OCI-LY1 (cell line): ENCODE measurements around the gene CYSRT1.

Source experiments
- H2AFZ ChIP-seq: fragments of 200-600 bp; sonication (generic), shearing (Covaris generic); 2 replicates; pipeline ENCODE4 v1.6.0; 2014; ENCODE audit warnings: antibody characterized with exemption, mild to moderate bottlenecking, low read length
- H3F3A ChIP-seq: fragments of 200-600 bp; sonication (generic), shearing (Covaris generic); 2 replicates; pipeline ENCODE4 v1.6.0; 2014; ENCODE audit warnings: mild to moderate bottlenecking, antibody characterized with exemption, low read length, moderate library complexity; ENCODE audit not compliant: insufficient read depth
- H3K27ac ChIP-seq: fragments of 200-600 bp; sonication (generic); 2 replicates; pipeline ENCODE4 v1.5.1; 2014; ENCODE audit warnings: low read length, mixed run types, mild to moderate bottlenecking, low read depth; ENCODE audit not compliant: poor library complexity, severe bottlenecking
- H3K27me3 ChIP-seq: fragments of 200-600 bp; sonication (generic); 2 replicates; pipeline ENCODE4 v1.6.0; 2014; ENCODE audit warnings: antibody characterized with exemption, mild to moderate bottlenecking, low read length, moderate library complexity; ENCODE audit not compliant: insufficient read depth
- H3K36me3 ChIP-seq: fragments of 200-600 bp; sonication (generic); 2 replicates; pipeline ENCODE4 v1.6.1; 2014; ENCODE audit warnings: mild to moderate bottlenecking, antibody characterized with exemption, low read length, moderate library complexity, mixed read lengths; ENCODE audit not compliant: insufficient read depth
- H3K4me1 ChIP-seq: fragments of 200-600 bp; sonication (generic); 2 replicates; pipeline ENCODE4 v1.5.1; 2014; ENCODE audit warnings: mild to moderate bottlenecking, low read length, moderate library complexity; ENCODE audit not compliant: insufficient read depth, severe bottlenecking
- H3K4me2 ChIP-seq: fragments of 200-600 bp; sonication (generic), shearing (Covaris generic); 2 replicates; pipeline ENCODE4 v1.6.1; 2014; ENCODE audit warnings: low read length
- H3K4me3 ChIP-seq: fragments of 200-600 bp; sonication (generic); 2 replicates; pipeline ENCODE4 v1.5.1; 2014; ENCODE audit warnings: low read length, low read depth, mild to moderate bottlenecking, mixed read lengths; ENCODE audit not compliant: poor library complexity, severe bottlenecking
- H3K79me2 ChIP-seq: fragments of 200-600 bp; shearing (Covaris generic); 2 replicates; pipeline ENCODE4 v1.6.1; 2016; ENCODE audit warnings: mixed run types, low read length, mixed read lengths; ENCODE audit not compliant: insufficient read depth
- H3K9ac ChIP-seq: fragments of 200-600 bp; sonication (generic), shearing (Covaris generic); 2 replicates; pipeline ENCODE4 v1.6.1; 2014; ENCODE audit warnings: mild to moderate bottlenecking, low read length, mixed read lengths
- H3K9me2 ChIP-seq: fragments of 200-600 bp; sonication (generic), shearing (Covaris generic); 2 replicates; pipeline ENCODE4 v1.6.1; 2014; ENCODE audit warnings: low read depth, mild to moderate bottlenecking, low read length, mixed read lengths
- H3K9me3 ChIP-seq: fragments of 200-600 bp; shearing (Covaris generic); 2 replicates; pipeline ENCODE4 v1.6.1; 2014; ENCODE audit warnings: low read length, mixed read lengths
- H4K20me1 ChIP-seq: fragments of 200-600 bp; sonication (generic), shearing (Covaris generic); 2 replicates; pipeline ENCODE4 v1.6.0; 2016; ENCODE audit warnings: mild to moderate bottlenecking, low read length; ENCODE audit not compliant: insufficient read depth
- EZH2 ChIP-seq: fragments of 200-600 bp; sonication (generic), shearing (Covaris generic); IDR thresholded peaks from 2 replicates; pipeline ENCODE4 v1.8.0; 2017; ENCODE audit warnings: borderline replicate concordance, mixed run types, mild to moderate bottlenecking, antibody characterized with exemption, low read length, moderate library complexity, mixed read lengths
- TF ChIP-seq, protein P1 (sequence below): fragments of 200-600 bp; sonication (generic), shearing (Covaris generic); IDR thresholded peaks from 2 replicates; pipeline ENCODE4 v1.5.1; 2017; ENCODE audit warnings: mild to moderate bottlenecking, antibody characterized with exemption, low read length, moderate library complexity, mixed read lengths

Gene CYSRT1

DNA sequence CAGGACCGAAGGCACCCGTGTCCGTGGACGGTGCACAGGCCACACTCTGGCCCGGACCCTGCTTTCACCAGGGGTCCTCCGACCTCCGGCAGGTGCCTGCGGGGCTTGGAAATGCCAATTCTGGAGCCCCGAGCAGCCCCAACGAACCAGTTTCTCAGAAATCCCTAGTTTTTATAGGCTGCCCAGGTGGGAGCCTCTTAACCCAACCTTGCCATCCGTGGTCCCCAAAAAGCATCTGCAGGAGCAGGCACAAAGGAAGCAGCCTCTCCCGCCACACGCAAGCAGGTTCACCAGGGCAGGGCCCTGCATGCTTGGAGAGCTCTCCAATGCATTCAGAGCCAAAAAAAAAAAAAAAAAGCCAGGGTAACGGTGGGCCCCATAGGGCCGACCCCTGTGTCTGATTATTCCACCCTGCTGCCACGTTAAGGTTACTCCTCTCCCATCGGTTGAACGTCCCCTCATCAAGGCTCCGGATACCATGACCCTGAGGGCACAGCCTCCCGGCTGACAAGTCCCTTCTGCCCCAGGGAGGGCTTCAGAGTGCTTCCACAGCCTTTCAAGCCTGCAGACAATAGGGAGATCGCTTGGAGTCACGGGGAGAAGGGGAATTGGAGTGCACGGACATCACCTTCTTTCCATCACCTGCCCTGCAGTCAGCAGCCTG is 23.6 kb upstream of the CYSRT1 start:
- Histone ChIP-seq H3K4me2 (peak overlapping the region; percentile 87), H3K79me2 (peaks cover 19% of the 10 kb centered on the region), H3K4me3 (peak overlapping the region; percentile 73), H3K4me1 (peaks cover 51% of the 10 kb centered on the region), H4K20me1 (no peaks in the 10 kb centered on the region), H2AFZ (no peak overlapping the region), H3K27me3 (peaks cover 8% of the 10 kb centered on the region), H3K9me3 (no peaks in the 10 kb centered on the region), H3K27ac (peak overlapping the region; percentile 47), H3F3A (no peaks in the 10 kb centered on the region), H3K36me3 (no peaks in the 10 kb centered on the region; the same call in 1 of the 2 replicates), H3K9me2 (no peaks in the 10 kb centered on the region), H3K9ac (peak overlapping the region; percentile 81)
- no peak for TF ChIP-seq EZH2
- TF ChIP-seq, protein P1, sequence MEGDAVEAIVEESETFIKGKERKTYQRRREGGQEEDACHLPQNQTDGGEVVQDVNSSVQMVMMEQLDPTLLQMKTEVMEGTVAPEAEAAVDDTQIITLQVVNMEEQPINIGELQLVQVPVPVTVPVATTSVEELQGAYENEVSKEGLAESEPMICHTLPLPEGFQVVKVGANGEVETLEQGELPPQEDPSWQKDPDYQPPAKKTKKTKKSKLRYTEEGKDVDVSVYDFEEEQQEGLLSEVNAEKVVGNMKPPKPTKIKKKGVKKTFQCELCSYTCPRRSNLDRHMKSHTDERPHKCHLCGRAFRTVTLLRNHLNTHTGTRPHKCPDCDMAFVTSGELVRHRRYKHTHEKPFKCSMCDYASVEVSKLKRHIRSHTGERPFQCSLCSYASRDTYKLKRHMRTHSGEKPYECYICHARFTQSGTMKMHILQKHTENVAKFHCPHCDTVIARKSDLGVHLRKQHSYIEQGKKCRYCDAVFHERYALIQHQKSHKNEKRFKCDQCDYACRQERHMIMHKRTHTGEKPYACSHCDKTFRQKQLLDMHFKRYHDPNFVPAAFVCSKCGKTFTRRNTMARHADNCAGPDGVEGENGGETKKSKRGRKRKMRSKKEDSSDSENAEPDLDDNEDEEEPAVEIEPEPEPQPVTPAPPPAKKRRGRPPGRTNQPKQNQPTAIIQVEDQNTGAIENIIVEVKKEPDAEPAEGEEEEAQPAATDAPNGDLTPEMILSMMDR, result no peak

DNA sequence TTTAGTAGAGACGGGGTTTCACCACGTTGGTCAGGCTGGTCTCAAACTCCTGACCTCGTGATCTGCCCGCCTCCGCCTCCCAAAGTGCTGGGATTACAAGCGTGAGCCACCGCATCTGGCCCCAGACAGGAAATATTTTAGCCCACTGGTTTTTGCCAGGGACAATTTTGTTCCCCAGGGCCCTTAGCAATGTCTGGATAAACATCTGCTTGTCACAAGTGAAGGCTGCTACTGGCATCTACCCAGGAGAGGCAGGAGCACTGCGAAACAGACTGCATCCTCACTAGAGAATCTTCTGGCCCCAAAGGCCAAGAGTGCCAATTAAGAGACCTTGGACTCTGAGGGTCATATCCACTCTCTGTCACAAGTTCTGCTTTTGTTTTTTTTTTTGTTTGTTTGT is 22.0 kb upstream of the CYSRT1 start:
- H3K9me2 ChIP-seq, result no peaks in the 10 kb centered on the region
- H3K9me3 ChIP-seq, result no peaks in the 10 kb centered on the region
- H3K4me3 ChIP-seq, result peak overlapping the region; percentile 4
- TF ChIP-seq, protein P1, result no peak
- no peak for TF ChIP-seq EZH2
- peaks cover 60% of the 10 kb centered on the region for H3K4me1 ChIP-seq
- H3F3A ChIP-seq, result no peaks in the 10 kb centered on the region
- H3K9ac ChIP-seq, result no peak overlapping the region
- no peaks in the 10 kb centered on the region for H4K20me1 ChIP-seq
- peaks cover 8% of the 10 kb centered on the region for H3K27me3 ChIP-seq
- H3K27ac ChIP-seq, result peak overlapping the region; percentile 47
- peaks cover 21% of the 10 kb centered on the region for H3K79me2 ChIP-seq
- peaks cover 4% of the 10 kb centered on the region; the same call in 1 of the 2 replicates for H3K36me3 ChIP-seq
- peak overlapping the region; percentile 26; the same call in 1 of the 2 replicates for H3K4me2 ChIP-seq
- H2AFZ ChIP-seq, result no peak overlapping the region

DNA sequence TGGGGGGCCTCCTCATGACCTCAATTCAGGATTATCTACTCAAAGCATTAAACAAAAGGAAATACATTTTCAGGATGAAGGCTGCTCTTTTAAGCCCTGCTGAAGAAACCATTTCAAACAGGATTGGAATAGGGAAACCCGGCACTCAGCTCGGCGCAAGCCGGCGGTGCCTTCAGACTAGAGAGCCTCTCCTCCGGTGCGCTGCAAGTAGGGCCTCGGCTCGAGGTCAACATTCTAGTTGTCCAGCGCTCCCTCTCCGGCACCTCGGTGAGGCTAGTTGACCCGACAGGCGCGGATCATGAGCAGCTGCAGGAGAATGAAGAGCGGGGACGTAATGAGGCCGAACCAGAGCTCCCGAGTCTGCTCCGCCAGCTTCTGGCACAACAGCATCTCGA is 20.2 kb upstream of the CYSRT1 start:
- no peaks in the 10 kb centered on the region; the same call in 1 of the 2 replicates for H3K27me3 ChIP-seq
- TF ChIP-seq, protein P1, result no peak
- no peak for TF ChIP-seq EZH2
- H3K9ac ChIP-seq, result peak overlapping the region; percentile 91
- H4K20me1 ChIP-seq, result no peaks in the 10 kb centered on the region
- H3K4me1 ChIP-seq, result peaks cover 56% of the 10 kb centered on the region
- peak overlapping the region; percentile 98 for H3K4me2 ChIP-seq
- peaks cover 21% of the 10 kb centered on the region for H3K79me2 ChIP-seq
- peak overlapping the region; percentile 43 for H3K27ac ChIP-seq
- H3K9me2 ChIP-seq, result no peaks in the 10 kb centered on the region
- H3K9me3 ChIP-seq, result no peaks in the 10 kb centered on the region
- H3F3A ChIP-seq, result no peaks in the 10 kb centered on the region
- peaks cover 9% of the 10 kb centered on the region for H3K36me3 ChIP-seq
- H3K4me3 ChIP-seq, result peak overlapping the region; percentile 88
- no peak overlapping the region for H2AFZ ChIP-seq
